K562 (cell line): ENCODE results near the gene ATP5PF.
"Not testable (repeated sequence)": the region's sequence is repeated elsewhere in the genome, so short reads cannot be mapped to it uniquely, and the experiment has no call there.

ENCODE experiments used
- HDAC6 ChIP-seq: IDR thresholded peaks from 2 replicates; pipeline ENCODE4 v1.6.1; 2012; ENCODE audit warnings: low read depth, mild to moderate bottlenecking, control low read depth, inconsistent platforms, low read length, moderate library complexity
- NRF1 ChIP-seq, 2 experiments: fragments of 450-650 bp; IDR thresholded peaks in 1 of 2; conservative IDR thresholded peaks in 1 of 2; 2 replicates each; pipeline ENCODE4 v1.6.1; 2014; ENCODE audit warnings: mild to moderate bottlenecking in 2 of 2
- POLR2A ChIP-seq: fragments of 450-650 bp; conservative IDR thresholded peaks from 2 replicates; pipeline ENCODE4 v1.6.1; 2016
- RAD21 ChIP-seq, 2 experiments: fragments of 250-450 bp in 1 of 2; fragments of 450-650 bp in 1 of 2; sonication (Bioruptor Pico) in 1 of 2; formaldehyde crosslinking in 1 of 2; IDR thresholded peaks in 1 of 2; conservative IDR thresholded peaks in 1 of 2; 2 replicates each; pipeline versions ENCODE4 v1.4.0 to v1.8.0; 2020 to 2022; ENCODE audit warnings: mild to moderate bottlenecking in 2 of 2, moderate library complexity in 1 of 2
- RBM22 ChIP-seq: fragments of 200-400 bp; formaldehyde crosslinking; IDR thresholded peaks from 2 replicates; pipeline ENCODE4 v1.6.1; 2018; ENCODE audit warnings: low read length, low read depth; ENCODE audit not compliant: poor library complexity, severe bottlenecking
- ZBED1 ChIP-seq: IDR thresholded peaks from 2 replicates; pipeline ENCODE4 v1.6.1; 2014
- ZC3H8 ChIP-seq: fragments of 450-650 bp; IDR thresholded peaks from 2 replicates; pipeline ENCODE4 v1.6.1; 2017
- ZNF561 ChIP-seq: fragments of 450-650 bp; formaldehyde crosslinking; conservative IDR thresholded peaks from 2 replicates; pipeline ENCODE4 v1.4.0; 2020; ENCODE audit warnings: mild to moderate bottlenecking, moderate library complexity
- TF ChIP-seq, protein P1 (sequence below), 3 experiments: fragments of 200-800 bp in 1 of 3; fragments of 250-450 bp in 1 of 3; fragments of 450-650 bp in 1 of 3; sonication (Bioruptor Pico) in 1 of 3; sonication (Bioruptor generic) in 1 of 3; formaldehyde crosslinking in 1 of 3; IDR thresholded peaks; 2 replicates each; pipeline versions ENCODE4 v1.6.1 to v1.8.0; 2016 to 2022; ENCODE audit warnings: mild to moderate bottlenecking in 2 of 3, missing genetic modification characterization in 2 of 3, missing compliant biosample characterization in 1 of 3, moderate library complexity in 1 of 3

DNA sequence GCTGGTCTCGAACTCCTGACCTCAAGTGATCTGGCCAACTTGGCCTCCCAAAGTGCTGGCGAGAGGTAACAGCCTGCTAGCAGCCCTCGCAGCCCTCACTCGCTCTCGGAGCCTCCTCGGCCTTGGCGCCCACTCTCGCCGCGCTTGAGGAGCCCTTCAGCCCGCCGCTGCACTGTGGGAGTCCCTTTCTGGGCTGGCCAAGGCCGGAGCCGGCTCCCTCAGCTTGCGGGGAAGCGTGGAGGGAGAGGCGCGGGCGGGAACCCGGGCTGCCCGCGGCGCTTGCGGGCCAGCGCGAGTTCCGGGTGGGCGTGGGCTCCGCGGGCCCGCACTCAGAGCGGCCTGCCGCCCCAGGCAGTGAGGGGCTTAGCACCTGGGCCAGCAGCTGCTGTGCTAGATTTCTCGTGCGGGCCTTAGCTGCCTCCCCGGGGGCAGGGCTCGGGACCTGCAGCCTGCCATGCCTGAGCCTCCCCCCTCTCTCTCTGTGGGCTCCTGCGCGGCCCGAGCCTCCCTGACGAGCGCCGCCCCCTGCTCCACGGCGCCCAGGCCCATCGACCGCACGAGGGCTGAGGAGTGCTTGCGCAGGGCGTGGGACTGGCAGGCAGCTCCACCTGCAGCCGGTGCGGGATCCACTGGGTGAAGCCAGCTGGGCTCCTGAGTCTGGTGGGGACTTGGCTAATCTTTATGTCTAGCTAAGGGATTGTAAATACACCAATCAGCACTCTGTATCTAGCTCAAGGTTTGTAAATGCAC is 43.6 kb upstream of the ATP5PF start:
- TF ChIP-seq, protein P1, sequence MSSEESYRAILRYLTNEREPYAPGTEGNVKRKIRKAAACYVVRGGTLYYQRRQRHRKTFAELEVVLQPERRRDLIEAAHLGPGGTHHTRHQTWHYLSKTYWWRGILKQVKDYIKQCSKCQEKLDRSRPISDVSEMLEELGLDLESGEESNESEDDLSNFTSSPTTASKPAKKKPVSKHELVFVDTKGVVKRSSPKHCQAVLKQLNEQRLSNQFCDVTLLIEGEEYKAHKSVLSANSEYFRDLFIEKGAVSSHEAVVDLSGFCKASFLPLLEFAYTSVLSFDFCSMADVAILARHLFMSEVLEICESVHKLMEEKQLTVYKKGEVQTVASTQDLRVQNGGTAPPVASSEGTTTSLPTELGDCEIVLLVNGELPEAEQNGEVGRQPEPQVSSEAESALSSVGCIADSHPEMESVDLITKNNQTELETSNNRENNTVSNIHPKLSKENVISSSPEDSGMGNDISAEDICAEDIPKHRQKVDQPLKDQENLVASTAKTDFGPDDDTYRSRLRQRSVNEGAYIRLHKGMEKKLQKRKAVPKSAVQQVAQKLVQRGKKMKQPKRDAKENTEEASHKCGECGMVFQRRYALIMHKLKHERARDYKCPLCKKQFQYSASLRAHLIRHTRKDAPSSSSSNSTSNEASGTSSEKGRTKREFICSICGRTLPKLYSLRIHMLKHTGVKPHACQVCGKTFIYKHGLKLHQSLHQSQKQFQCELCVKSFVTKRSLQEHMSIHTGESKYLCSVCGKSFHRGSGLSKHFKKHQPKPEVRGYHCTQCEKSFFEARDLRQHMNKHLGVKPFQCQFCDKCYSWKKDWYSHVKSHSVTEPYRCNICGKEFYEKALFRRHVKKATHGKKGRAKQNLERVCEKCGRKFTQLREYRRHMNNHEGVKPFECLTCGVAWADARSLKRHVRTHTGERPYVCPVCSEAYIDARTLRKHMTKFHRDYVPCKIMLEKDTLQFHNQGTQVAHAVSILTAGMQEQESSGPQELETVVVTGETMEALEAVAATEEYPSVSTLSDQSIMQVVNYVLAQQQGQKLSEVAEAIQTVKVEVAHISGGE (CRISPR knock-in tag; IDR thresholded peaks at IDR 0.05), result not testable (repeated sequence)
- TF ChIP-seq HDAC6; ZBED1; RBM22; RAD21 (CRISPR knock-in tag; conservative IDR thresholded peaks at IDR 0.05 in 1 of 2, IDR thresholded peaks at IDR 0.05 in 1 of 2); NRF1 (conservative IDR thresholded peaks at IDR 0.05 in 1 of 2, IDR thresholded peaks at IDR 0.05 in 1 of 2); ZNF561; POLR2A; ZC3H8: not testable (repeated sequence)
